CD4-positive, alpha-beta T cell treated with Interleukin-6 for 4 hours (primary cell): ENCODE results near the gene MTURN.
"Not testable (repeated sequence)": the region's sequence is repeated elsewhere in the genome, so short reads cannot be mapped to it uniquely, and the experiment has no call there.

ENCODE experiments used
- DNase-seq: peaks from one replicate; pipeline ENCODE4 v3.0.0-alpha.2; 2020; ENCODE audit warnings: mixed read lengths

MTURN gene

DNA sequence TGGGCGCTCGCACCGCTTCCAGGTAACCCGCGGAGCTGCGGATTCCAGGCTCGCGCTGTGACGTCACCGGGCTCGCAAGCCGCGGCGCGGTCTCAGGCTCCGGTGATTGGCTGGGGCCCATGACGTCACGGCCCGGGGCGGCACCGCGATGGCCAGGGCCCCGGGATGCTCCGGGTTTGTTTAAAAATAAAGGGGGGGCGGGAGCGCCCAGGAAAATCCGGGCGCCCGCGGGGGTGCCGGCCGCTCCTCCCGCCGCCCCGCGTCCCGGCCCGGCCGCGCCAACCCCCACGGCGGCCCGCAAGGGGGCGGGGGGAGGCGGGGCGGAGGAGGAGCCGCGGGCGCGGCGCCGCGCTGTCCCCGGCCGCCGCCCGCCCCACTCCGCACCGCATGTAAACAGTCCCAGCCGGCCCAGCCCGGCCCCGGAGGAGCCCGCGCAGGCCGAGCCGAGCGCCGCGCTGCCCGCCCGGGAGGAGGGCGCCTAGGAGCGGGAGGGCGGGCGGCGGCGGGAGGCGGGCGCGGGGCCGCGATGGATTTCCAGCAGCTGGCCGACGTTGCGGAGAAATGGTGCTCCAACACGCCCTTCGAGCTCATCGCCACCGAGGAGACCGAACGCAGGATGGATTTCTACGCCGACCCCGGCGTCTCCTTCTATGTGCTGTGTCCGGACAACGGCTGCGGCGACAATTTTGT, at the start of gene MTURN:
Gene MTURN, plus strand, starts transcription at position 376 of the 690 bp plus-strand sequence. Its CDS starts 151 bp downstream, at position 527.
- DNase-seq: peak; percentile 91

DNA sequence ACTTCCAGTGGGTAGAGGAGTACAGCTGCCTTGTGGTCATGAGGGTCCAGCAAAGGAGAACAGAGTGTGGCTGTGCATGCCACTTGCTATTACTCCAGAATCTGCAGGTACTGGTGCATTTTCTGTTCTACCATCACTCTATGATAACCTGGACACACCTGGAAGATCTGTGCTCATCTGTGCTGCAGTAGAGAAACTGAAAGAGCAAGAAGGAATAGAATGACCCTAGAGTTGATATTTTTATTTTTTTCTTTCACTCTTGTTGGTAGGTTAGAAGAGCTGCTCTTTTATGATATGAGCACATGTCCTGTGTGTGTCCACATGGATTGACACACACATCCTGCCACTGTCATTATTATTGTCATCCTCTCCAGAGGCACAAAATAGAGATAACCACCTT, 48.3 kb upstream of the MTURN start:
- DNase-seq: no peak

DNA sequence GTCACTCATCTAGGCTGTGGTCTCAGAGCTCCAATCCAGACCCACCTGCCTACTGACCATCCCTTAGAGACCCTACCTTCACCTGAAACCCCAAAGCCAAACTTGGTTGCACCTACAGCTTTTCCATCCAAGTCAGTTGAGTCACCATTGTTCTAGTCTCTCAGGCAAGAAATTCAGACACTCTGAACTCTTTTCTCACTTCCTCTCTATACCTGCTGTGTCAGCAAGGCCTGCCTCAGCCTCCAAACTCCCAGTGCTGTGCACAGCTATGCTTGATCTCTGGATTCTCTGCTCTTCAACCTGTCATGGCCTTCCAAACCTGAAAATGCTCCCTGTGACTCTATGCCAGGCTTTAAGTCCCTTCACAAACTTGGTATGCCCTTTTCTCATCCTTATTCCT, 47.4 kb upstream of the MTURN start:
- no peak for DNase-seq

DNA sequence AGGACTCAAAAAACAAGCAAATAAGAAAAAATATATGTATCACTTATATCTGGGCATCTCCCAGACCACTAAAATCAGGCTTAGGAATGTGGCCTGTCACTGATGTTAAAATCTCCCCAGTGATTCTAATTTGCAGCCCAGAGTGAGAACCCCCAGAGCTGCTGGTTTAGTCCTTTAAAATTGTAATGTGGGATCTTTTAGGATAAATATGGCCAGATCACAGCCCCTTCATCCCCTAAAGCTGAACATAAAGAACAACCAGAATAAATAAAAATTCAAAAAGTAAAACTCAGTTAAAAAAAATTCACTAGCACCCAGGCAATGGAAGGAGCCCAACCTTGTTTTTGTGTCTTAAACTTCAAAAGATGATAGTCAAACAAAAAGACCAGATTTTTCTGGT, 46.4 kb upstream of the MTURN start:
- DNase-seq: no peak

DNA sequence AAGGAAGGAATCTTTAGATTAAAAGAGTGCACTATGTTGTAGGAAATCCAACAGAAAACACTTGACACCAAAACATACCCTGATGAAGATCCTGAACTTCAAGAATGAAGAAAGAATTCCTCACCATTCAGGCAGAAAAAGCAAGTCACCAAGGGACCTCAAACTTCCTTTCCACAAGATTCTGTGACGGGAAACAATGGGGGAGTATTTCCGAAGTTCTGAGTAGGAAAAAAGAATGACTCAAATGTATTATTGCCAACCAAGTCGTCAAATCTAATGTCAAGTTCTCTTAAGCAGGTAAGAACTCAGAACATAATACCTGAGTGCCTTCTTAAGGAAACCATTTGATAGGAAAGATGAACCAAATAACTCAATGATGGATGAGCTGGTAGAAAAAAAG, 44.7 kb upstream of the MTURN start:
- no peak for DNase-seq

DNA sequence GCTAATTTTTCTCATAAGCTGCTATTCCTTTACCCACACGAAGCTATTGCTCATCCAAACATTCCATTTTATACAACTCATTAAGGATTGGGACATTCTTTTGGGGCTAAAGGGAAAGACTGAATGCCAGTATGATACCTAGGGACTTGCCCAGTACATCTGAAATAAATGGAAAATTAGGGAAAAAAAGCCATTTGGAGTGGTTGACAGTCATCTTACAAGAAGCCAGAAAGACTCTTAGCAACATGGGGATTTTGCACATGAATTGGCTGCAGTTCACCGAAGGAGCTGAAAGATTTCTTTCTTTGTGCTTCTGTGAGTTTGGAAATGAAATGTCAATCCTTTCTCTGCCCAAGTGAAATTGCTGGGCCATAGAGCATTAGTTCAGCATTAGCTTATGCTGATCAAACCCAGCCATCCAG, 43.3 kb upstream of the MTURN start:
- DNase-seq: no peak

DNA sequence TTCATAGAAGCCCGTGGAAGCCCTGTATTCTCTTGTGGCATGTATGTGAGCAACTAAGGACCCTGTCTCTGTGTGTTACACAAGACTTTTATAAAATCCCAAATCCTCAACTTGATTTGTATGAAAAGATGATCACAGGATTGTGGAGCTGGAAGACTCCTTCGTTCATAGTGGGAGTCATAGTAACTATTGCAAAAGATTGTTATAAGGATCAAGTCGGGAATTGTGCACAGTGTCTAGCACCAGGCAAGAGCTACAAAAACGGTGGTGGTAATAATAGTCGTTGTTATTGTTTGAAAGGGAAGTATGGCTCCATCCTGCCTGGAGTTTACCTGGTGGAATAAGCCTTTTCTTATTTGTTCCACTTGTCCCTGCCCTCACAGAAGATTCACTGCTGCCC, 42.8 kb upstream of the MTURN start:
- no peak for DNase-seq

DNA sequence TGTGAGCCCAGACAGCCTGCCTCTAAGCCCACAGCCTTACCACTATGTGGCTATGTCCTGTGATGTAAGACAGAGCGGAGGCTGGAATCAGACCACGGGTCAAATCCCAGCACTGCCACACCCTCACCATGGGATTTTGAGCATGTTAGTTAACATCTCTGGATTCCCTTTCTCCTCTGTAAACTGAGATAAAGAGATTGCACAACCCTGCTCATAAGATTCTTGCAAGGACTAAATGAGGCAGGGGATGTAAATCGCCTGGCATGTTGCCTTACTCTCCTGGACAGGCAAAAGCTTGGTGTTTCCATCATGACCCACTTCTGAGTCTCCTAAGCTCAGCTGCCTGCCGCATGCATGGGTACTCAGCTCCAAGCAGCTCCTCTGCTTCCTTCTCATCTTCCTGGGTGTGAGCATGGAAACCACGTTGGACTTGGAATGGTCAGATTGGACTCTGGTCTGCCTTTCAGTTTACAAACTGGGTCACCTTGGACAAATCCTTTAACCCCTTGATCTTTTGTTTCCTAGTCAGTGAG, 41.3 kb upstream of the MTURN start:
- no peak for DNase-seq

DNA sequence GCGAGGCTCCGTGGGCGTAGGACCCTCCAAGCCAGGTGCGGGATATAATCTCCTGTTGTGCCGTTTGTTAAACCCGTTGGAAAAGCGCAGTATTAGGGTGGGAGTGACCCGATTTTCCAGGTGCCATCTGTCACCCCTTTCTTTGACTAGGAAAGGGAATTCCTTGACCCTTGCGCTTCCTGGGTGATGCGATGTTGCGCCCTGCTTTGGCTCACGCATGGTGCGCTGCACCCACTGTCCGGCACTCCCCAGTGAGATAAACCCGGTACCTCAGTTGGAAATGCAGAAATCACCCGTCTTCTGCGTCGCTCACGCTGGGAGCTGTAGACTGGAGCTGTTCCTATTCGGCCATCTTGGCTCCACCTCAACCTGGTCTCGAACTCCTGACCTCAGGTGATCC, 36.2 kb upstream of the MTURN start:
- not testable (repeated sequence) for DNase-seq

DNA sequence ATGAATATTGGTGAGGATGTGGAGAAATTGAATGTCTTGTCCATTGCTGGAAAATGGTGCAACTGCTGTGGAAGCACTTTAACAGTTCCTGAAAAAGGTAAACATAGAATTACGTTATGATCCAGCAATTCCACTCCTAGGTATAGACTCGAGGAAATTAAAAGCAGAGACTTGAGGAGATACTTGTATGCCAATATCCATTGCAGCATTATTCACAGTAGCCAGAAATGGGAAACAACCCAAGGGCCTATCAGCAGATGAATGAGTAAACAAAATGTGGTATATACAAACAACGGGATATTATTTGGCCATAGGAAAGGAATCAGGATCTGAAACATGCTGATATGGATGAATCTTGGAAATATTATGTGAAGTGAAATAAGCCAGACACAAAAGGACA, 32.5 kb upstream of the MTURN start:
- DNase-seq: no peak

DNA sequence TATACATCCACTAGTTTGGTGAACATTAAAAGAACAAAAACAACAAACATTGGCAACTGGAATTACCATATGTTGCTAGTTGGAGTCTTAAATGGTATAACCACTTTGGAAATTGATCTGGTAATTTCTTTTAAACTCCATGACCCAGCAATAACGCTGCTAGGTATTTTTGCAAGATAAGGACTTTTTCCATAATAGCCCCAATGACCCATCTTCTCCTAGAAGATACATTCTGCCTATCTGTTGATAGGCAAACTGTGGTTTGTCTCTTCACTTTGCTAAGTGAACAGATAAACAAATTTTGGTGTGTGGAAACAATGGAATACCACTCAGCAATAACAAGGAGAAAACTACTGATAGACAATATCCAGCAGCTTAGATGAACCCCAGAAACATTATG, 30.6 kb upstream of the MTURN start:
- no peak for DNase-seq

DNA sequence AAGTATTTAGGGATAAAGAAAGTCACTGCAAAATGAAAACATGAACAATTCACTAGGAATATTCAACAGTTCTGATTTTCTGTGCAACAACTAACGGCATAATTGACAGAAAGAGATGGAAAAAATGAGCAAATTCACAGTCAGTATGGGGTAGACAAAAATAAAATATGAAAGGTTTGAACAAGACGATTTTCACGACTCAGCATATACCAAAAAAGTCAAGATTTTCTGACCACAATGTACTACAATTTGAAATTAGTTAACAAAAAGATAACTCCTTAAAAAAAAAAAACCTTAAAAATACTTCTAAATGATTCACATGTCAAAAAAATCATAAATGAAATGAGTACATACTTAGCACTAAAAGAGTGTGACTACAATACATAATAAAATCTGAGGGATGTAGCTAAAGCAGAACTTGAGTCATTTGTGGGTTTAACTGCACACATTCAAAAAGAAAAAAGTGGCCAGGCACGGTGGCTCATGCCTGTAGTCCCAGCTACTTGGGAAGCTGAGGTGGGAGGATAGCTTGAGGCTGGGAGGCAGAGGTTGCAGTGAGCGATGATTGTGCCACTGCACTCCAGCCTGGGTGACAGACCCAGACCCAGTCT, 22.6 kb upstream of the MTURN start:
- no peak for DNase-seq

DNA sequence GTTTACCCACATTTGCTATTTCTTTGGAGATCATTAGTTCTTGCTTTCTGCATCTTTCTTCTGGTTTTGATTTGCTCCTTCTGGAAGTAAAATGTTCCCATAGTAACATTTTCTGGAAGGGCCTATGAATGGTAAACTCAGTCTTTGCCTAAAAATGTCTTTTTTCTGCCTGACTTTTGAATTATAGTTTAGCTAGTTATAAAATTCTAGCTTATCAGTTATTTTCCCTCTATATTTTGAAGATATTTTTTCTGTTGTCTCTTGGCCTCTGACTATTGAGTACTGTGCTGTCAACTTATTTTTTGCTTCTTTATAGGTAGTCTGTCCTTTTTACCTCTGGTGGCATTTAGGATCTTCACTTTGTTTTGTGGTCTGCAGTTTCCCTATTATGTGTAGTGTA, 21.6 kb upstream of the MTURN start:
- no peak for DNase-seq

DNA sequence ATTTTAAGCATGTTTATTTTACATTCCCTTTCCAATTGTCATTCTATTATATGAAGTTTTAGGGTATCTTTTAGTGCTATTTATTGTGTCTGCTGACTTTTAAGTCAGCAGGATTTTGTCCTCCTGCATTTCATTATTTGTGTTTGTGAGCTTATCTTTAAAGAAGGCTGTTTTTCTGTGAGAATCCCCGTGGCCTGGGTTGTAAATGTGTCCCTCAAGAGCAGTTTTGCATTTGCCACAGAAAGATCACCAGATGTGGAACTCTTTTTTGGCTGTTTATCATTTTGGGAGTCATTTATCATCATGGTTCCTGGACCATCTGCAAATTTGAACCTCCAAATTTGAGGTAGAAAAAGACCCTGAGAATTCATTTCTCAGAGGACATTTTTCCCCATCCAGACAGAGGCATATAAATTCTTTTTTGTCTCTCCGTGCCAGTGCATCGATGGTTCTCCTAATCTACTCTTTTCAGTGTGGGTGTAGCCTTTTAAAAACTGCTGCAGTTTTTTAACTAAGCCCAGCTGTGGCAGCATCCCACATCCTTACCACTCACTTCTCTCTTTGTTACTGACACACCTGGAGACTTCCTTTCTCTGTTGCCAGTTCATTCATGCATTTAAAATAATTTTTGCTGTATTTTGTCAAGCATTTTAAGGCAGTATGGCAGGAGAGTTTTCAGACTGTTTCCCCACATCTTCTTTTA, 20.1 kb upstream of the MTURN start:
- no peak for DNase-seq

DNA sequence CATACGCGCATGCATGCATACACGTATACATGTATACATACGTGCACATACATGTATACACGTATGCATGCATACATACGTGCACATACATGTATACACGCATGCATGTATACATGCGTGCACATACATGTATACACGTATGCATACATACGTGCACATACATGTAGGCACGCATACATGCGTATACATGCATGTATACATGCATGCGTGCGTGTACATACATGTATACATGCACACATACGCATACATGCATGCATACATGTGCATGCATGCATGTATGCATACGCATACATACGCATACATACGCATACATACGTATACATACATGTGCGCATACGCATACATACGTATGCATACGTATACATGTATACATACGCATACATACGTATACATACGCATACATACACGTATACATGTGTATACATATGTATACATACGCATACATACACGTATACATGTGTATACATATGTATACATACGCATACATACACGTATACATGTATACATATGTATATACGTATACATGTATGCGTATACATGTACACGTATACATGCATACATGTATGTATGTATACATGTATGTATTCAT, 19.0 kb upstream of the MTURN start:
- DNase-seq: no peak

DNA sequence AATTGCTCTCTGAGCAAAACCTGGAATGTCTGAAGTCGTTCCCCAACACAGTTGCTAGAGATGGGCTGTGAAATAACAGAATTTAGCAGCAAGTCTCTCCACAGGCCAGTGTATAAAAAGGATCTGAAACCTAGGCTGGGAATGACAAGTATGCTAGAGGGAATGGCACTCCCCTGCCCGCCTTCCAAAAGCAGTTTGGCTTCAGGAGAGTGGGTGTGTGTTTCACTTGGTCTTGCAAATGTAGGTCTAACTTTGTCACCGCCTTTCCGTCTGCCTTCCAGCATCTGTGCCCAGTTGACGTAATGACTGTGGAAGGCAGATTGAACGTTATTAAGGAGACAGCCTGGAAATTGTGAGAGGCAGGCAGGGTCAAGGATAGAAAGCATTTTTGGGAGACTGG, 18.0 kb upstream of the MTURN start:
- no peak for DNase-seq

DNA sequence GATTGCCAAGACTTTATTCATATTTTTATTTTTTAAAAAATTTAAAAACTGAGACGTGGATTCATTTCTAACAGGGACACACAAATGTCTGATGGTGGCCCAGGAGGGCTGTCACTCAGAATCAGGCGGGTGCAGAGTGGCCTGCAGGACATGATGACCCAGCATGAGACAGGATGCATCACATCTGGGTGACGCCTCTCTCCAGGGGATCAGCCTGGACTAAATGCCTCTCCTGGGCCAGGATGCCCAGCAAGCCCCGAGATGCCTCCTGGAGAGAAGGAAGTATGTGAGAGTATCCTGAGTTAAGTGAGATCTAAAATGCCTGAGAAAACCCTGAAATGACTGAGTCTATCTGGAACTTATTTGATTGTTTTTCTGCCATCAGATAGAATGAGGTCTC, 16.9 kb upstream of the MTURN start:
- no peak for DNase-seq

DNA sequence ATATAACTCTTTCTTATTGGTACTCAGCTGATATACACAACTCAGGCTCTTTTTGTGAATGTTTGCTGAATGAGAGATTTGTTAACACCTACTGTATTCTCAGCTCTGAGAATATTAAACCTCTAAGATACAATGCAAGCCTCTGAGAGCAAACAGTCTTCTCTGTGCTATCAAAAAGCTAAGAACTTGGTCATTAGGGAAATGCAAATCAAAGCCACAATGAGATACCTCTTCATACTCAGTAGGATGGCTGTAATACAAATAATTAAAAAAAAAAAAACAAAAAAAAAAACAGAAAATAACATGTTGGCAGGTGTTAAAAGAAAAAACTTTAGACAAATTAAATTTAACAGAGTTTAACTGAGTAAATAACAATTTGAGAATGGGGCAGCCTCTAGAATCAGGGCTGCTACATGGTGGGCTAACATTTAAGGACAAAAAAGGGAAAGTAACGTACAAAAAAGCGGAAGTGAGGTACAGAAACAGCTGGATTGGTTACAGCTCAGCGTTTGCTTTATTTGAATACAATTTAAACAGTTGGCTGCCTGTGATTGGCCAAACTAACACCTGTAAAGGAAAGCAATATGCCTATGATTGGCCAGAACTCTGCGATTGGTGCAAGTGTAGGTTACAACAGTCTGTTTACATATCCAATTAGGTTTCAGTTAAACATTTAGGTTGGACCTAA, 14.8 kb upstream of the MTURN start:
- no peak for DNase-seq

DNA sequence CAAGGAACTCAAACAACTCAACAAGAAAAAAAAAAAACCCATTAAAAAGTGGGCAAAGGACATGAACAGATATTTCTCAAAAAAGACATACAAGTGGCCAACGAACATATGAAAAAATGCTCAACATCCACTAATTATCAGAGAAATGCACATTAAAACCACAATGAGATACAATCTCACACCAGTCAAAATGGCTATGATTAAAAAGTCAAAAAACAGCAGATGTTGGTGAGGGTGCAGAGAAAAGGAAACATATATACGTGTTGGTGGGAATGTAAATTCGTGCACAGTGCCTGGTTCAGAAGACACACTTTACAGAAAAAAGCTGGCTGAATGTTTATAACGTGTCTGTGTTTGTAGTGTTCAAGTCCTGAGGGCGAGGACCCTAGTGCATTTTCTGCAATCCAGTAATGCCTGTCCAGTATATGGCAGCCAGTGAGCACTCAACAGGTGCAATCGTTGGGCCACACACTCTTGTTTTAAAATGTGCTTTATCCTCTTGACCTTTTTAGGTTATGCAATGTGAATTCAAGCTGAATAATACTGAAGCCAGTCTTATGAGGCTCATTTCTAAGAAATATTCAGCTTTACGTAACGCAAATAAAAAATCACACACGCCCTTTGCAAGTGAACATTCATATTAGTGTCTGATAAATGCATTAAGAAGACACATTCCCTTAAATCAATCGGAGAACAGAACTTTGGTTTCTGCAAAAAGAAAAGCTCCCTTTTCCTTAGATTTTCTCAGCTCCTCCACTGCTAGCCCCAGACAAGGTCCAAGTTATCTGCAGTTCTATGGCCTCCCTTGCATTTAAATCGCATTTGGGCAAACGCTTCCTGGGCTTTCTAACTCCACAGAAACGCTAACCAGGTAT, 813 bp upstream of the MTURN start:
- no peak for DNase-seq

DNA sequence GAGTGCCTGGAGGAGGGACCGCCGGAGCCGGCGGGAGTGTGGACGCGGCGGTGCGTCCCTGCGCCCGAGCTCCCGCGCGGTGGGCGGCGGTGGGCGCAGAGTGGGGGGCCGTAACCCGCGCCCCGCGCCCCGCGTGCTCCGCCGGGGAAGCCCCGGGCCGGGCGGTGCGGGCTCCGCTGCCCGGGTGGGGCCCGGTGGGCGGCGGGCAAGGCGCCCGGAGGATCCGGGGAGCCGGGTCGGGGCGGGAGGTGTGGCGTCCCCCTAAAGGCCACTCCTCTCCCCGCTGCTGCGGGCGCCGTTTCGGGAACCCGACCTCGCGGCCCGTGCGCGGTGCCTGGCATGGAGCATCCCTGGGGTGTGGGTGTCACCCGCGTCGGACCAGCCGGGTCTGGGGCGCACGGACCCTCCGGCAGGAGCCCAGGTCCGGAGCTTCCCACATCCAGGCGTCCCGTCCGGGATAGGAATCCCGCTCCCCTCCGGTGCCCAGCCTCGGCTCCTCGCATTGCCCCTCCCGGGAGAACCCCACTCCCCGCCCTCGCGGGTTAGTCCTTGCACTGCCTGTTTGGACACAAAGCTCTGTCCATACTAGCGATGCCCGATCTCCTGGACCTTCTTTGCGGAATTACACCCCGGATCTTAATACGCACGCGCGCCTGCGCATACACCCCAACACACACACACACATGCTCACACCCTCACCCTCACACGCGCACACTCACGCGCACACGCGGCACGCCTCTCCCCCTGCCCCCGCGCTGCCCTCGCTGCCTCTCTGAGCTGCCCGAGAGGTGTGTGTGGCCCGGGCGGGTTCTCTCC, 723 bp downstream of the MTURN start:
- peak; percentile 76 for DNase-seq

DNA sequence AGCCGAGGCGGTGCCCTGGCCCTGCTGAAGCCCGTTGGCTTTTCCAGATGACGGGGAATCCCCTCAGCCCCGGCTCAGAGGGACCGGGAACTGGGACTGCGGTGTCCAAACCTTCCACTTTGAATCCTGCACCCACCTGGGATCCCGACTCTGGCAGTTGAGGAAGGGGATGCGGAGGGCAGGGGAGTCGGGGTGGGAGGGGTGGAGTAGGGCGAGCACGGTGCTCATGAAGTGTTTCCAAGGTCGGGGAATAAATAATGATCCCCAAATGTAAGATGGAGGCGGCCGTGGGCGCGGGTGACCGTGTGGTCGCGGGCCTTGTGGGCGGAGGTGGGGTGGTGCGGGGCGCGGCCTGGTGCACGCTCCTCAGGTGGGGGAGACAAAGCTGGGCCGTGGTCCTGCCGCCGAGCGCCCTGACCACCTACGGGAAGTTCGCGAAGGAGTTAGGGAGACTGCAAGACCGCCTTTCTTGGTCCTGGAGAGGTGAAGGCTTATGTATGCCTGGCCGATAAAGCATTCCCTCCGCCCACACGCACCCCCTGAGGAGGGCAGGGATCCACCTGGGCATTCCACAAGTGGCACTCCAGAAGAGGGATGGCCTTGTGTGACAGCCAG, 1.4 kb downstream of the MTURN start:
- DNase-seq: no peak
